Keratinocyte (primary cell): ENCODE data around the gene P2RX7.

Source experiments
- CTCF ChIP-seq, 3 experiments: IDR thresholded peaks in 1 of 3; conservative IDR thresholded peaks in 1 of 3; optimal IDR thresholded peaks in 1 of 3; 2 replicates in 2 of 3; 3 replicates in 1 of 3; pipeline versions ENCODE3 to v1.5.1; 2011; ENCODE audit warnings: low read length in 3 of 3, mild to moderate bottlenecking in 3 of 3, moderate library complexity in 2 of 3, control low read depth in 1 of 3, inconsistent platforms in 1 of 3; ENCODE audit not compliant: insufficient read depth in 2 of 3; ENCODE audit errors: extremely low read depth in 1 of 3
- EZH2 ChIP-seq: IDR thresholded peaks from one replicate; pipeline ENCODE4 v1.6.1; 2012; ENCODE audit warnings: inconsistent platforms, mild to moderate bottlenecking, low read length, moderate library complexity

GRCh38 chr12:121214166-121214777 lies 81.6 kb downstream of the P2RX7 start:
- TF ChIP-seq EZH2 (no peak), CTCF (optimal IDR thresholded peaks at IDR 0.05 in 1 of 3, IDR thresholded peaks at IDR 0.05 in 1 of 3, conservative IDR thresholded peaks at IDR 0.05 in 1 of 3; ENCODE audit: extremely low read depth in 1 of 3, insufficient read depth in 2 of 3, low read length in 3 of 3) (no peak)
